ENCODE data around the gene LY6G5B. TPM values are rescaled to one million over a fixed set of nuclear protein-coding genes. Genes with fewer than 3 reads are reported as not detected.

The LY6G5B gene
- total RNA-seq, 1 experiment from 2014 or later: 4.3 TPM

Other genes with a start within 250 kb of the LY6G5B start
- 6.0 to 8.4 TPM (median 7.5 TPM) in 5 replicates for gene MICB, start 171.8 kb upstream of the LY6G5B start, total RNA-seq (2022; extraction: Qiagen RNA extraction; ENCODE audit: low read depth)
- not detected in 5 replicates for gene MCCD1, start 141.0 kb upstream of the LY6G5B start, total RNA-seq (2022; extraction: Qiagen RNA extraction; ENCODE audit: low read depth)
- gene DDX39B, start 128.0 kb upstream of the LY6G5B start, total RNA-seq (2022; extraction: Qiagen RNA extraction; ENCODE audit: low read depth): 340 to 430 TPM (median 406 TPM) in 5 replicates
- gene ATP6V1G2, start 123.4 kb upstream of the LY6G5B start, total RNA-seq (2022; extraction: Qiagen RNA extraction; ENCODE audit: low read depth): 0.48 to 0.86 TPM (median 0.65 TPM) in 5 replicates
- 9.3 to 11.8 TPM (median 11.3 TPM) in 5 replicates for gene NFKBIL1, start 122.4 kb upstream of the LY6G5B start, total RNA-seq (2022; extraction: Qiagen RNA extraction; ENCODE audit: low read depth)
- 0.10 TPM in 1 of 5 replicates, not detected in the others for gene LTA, start 97.7 kb upstream of the LY6G5B start, total RNA-seq (2022; extraction: Qiagen RNA extraction; ENCODE audit: low read depth)
- gene TNF, start 94.4 kb upstream of the LY6G5B start, total RNA-seq (2022; extraction: Qiagen RNA extraction; ENCODE audit: low read depth): 0.10 to 0.19 TPM in 2 of 5 replicates, not detected in the others
- gene LTB, start 87.6 kb upstream of the LY6G5B start, total RNA-seq (2022; extraction: Qiagen RNA extraction; ENCODE audit: low read depth): 0.25 to 0.57 TPM (median 0.49 TPM) in 4 of 5 replicates, not detected in the other
- gene LST1, start 83.7 kb upstream of the LY6G5B start, total RNA-seq (2022; extraction: Qiagen RNA extraction; ENCODE audit: low read depth): 0.28 to 1.3 TPM in 2 of 5 replicates, not detected in the others
- not detected in 5 replicates for gene NCR3, start 77.0 kb upstream of the LY6G5B start, total RNA-seq (2022; extraction: Qiagen RNA extraction; ENCODE audit: low read depth)
- not detected in 5 replicates for gene AIF1, start 54.7 kb upstream of the LY6G5B start, total RNA-seq (2022; extraction: Qiagen RNA extraction; ENCODE audit: low read depth)
- gene PRRC2A, start 49.3 kb upstream of the LY6G5B start, total RNA-seq (2022; extraction: Qiagen RNA extraction; ENCODE audit: low read depth): 64.9 to 89.6 TPM (median 85.2 TPM) in 5 replicates
- gene BAG6, start 17.3 kb upstream of the LY6G5B start, total RNA-seq (2022; extraction: Qiagen RNA extraction; ENCODE audit: low read depth): 107 to 155 TPM (median 142 TPM) in 5 replicates
- gene APOM, start 14.1 kb upstream of the LY6G5B start, total RNA-seq (2022; extraction: Qiagen RNA extraction; ENCODE audit: low read depth): 2.8 to 3.3 TPM (median 2.9 TPM) in 5 replicates
- gene C6orf47, start 9.2 kb upstream of the LY6G5B start, total RNA-seq (2022; extraction: Qiagen RNA extraction; ENCODE audit: low read depth): 10.4 to 12.9 TPM (median 12.5 TPM) in 5 replicates
- 10.0 to 13.7 TPM (median 13.3 TPM) in 5 replicates for gene GPANK1, start 5.0 kb upstream of the LY6G5B start, total RNA-seq (2022; extraction: Qiagen RNA extraction; ENCODE audit: low read depth)
- 168 to 197 TPM (median 178 TPM) in 5 replicates for gene CSNK2B, start 3.9 kb upstream of the LY6G5B start, total RNA-seq (2022; extraction: Qiagen RNA extraction; ENCODE audit: low read depth)
- 0.77 to 1.9 TPM (median 1.2 TPM) in 5 replicates for gene LY6G5C, start 11.1 kb downstream of the LY6G5B start, total RNA-seq (2022; extraction: Qiagen RNA extraction; ENCODE audit: low read depth)
- gene ABHD16A, start 33.3 kb downstream of the LY6G5B start, total RNA-seq (2022; extraction: Qiagen RNA extraction; ENCODE audit: low read depth): 14.1 to 20.1 TPM (median 18.3 TPM) in 5 replicates
- not detected in 5 replicates for gene LY6G6F, start 36.9 kb downstream of the LY6G5B start, total RNA-seq (2022; extraction: Qiagen RNA extraction; ENCODE audit: low read depth)
- not detected in 5 replicates for gene LY6G6D, start 45.4 kb downstream of the LY6G5B start, total RNA-seq (2022; extraction: Qiagen RNA extraction; ENCODE audit: low read depth)
- 0.20 TPM in 1 of 5 replicates, not detected in the others for gene LY6G6C, start 51.8 kb downstream of the LY6G5B start, total RNA-seq (2022; extraction: Qiagen RNA extraction; ENCODE audit: low read depth)
- gene MPIG6B, start 53.4 kb downstream of the LY6G5B start, total RNA-seq (2022; extraction: Qiagen RNA extraction; ENCODE audit: low read depth): not detected in 5 replicates
- gene DDAH2, start 59.3 kb downstream of the LY6G5B start, total RNA-seq (2022; extraction: Qiagen RNA extraction; ENCODE audit: low read depth): 26.5 to 32.4 TPM (median 29.4 TPM) in 5 replicates
- 476 to 542 TPM (median 495 TPM) in 5 replicates for gene CLIC1, start 66.6 kb downstream of the LY6G5B start, total RNA-seq (2022; extraction: Qiagen RNA extraction; ENCODE audit: low read depth)
- 10.2 to 14.3 TPM (median 13.0 TPM) in 5 replicates for gene MSH5, start 70.0 kb downstream of the LY6G5B start, total RNA-seq (2022; extraction: Qiagen RNA extraction; ENCODE audit: low read depth)
- gene SAPCD1, start 92.7 kb downstream of the LY6G5B start, total RNA-seq (2022; extraction: Qiagen RNA extraction; ENCODE audit: low read depth): 2.0 to 4.2 TPM (median 3.7 TPM) in 5 replicates
- gene VWA7, start 107.4 kb downstream of the LY6G5B start, total RNA-seq (2022; extraction: Qiagen RNA extraction; ENCODE audit: low read depth): 1.2 to 2.0 TPM (median 1.7 TPM) in 5 replicates
- gene VARS1, start 125.8 kb downstream of the LY6G5B start, total RNA-seq (2022; extraction: Qiagen RNA extraction; ENCODE audit: low read depth): 50.9 to 59.8 TPM (median 55.8 TPM) in 5 replicates
- gene LSM2, start 137.0 kb downstream of the LY6G5B start, total RNA-seq (2022; extraction: Qiagen RNA extraction; ENCODE audit: low read depth): 54.4 to 77.8 TPM (median 60.7 TPM) in 5 replicates
- 1.2 to 1.5 TPM (median 1.2 TPM) in 5 replicates for gene HSPA1L, start 145.3 kb downstream of the LY6G5B start, total RNA-seq (2022; extraction: Qiagen RNA extraction; ENCODE audit: low read depth)
- 157 to 340 TPM (median 232 TPM) in 5 replicates for gene HSPA1A, start 145.6 kb downstream of the LY6G5B start, total RNA-seq (2022; extraction: Qiagen RNA extraction; ENCODE audit: low read depth)
- 120 to 260 TPM (median 177 TPM) in 5 replicates for gene HSPA1B, start 157.8 kb downstream of the LY6G5B start, total RNA-seq (2022; extraction: Qiagen RNA extraction; ENCODE audit: low read depth)
- gene NEU1, start 192.8 kb downstream of the LY6G5B start, total RNA-seq (2022; extraction: Qiagen RNA extraction; ENCODE audit: low read depth): 21.7 to 35.4 TPM (median 28.7 TPM) in 5 replicates
- 0.07 to 0.30 TPM in 2 of 5 replicates, not detected in the others for gene SLC44A4, start 209.0 kb downstream of the LY6G5B start, total RNA-seq (2022; extraction: Qiagen RNA extraction; ENCODE audit: low read depth)
- 22.5 to 32.0 TPM (median 30.5 TPM) in 5 replicates for gene EHMT2, start 227.7 kb downstream of the LY6G5B start, total RNA-seq (2022; extraction: Qiagen RNA extraction; ENCODE audit: low read depth)
- 3.1 to 4.9 TPM (median 4.2 TPM) in 5 replicates for gene ZBTB12, start 232.1 kb downstream of the LY6G5B start, total RNA-seq (2022; extraction: Qiagen RNA extraction; ENCODE audit: low read depth)

Measured in A549 treated with RU486 at 1 μM for 4 hours (cell line).